Activated T-cell treated with anti-CD3 and anti-CD28 coated beads for 24 hours (primary cell): Measurements from ENCODE around the gene AK1.

Experiments used
- DNase-seq: peaks from one replicate; pipeline ENCODE4 v3.0.0-alpha.2; 2020; ENCODE audit warnings: low read depth

AK1 gene

DNA sequence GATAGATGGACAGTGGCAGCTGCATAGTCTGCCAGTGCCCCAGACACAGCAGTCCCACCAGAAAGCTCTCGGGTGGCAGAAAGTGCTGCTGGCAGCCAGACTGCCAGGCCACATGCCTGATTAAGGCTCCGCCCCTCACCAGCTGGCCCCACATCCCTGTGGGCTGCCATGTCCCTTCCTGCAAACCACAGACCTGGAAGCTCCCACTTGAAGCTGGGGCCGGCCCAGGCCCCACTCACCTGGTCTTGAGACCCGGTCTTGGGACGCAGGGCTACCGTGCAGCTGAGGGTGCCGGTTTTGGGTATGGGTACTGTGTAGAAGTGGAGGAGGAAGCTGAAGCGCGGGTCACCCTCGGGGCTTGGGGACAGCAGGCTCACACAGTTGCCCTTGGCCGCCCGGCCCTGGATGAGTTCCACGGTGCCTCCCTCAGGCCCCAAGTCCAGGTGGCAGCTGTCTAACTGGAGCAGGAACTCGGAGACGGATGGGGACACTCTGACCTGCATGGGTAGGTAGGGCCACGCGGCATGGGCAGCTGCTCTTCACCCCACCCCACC is 59.5 kb downstream of the AK1 start:
- DNase-seq, result no peak

DNA sequence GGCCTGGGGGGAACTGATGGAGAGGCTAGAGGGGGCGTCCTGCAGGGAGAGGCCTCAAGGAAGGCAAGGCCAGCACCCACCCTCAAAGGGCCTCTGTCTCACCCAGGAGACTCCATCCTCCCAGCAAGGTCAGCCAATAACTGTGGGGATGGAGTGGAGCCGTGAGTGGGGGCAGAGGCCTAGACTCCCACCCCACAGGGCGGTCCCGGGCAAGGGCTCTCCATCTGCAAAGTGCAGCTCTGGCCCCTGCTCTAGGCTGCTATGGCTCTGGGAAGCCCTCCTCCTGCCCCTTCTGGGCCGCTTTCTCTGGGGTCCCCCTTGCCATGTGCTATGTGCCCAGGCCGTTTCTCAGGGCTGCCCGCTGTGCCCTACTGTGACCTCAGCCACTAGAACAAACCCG is 60.7 kb downstream of the AK1 start:
- no peak for DNase-seq
